Ovary (tissue), 9 donors: ENCODE data around the gene SMAD5. TPM values are rescaled to one million over a fixed set of nuclear protein-coding genes. Genes with fewer than 3 reads are reported as not detected.

ENCODE experiments used
- DNase-seq, 5 donors: peaks; one replicate each; pipeline ENCODE4 v3.0.0-alpha.2; 2019 to 2020
- H3K27ac ChIP-seq, 2 donors: fragments of 200-600 bp; one replicate each; pipeline versions ENCODE4 v1.5.1 to v1.8.0; 2019 to 2022
- H3K27me3 ChIP-seq: fragments of 200-600 bp; one replicate; pipeline ENCODE4 v1.8.0; 2022
- H3K36me3 ChIP-seq: fragments of 200-600 bp; sonication (generic); one replicate; pipeline ENCODE4 v1.5.1; 2019
- H3K4me1 ChIP-seq: one replicate; pipeline ENCODE4 v1.8.1; 2013; ENCODE audit warnings: mild to moderate bottlenecking, moderate library complexity; ENCODE audit not compliant: insufficient read depth
- H3K4me3 ChIP-seq: fragments of 200-600 bp; sonication (generic); one replicate; pipeline ENCODE4 v1.5.1; 2017
- H3K9me3 ChIP-seq, 2 donors: fragments of 200-600 bp in 1 of 2; sonication (generic) in 1 of 2; one replicate each; pipeline versions ENCODE4 v1.5.1 to v1.8.1; 2013 to 2019; ENCODE audit warnings: mild to moderate bottlenecking in 1 of 2, moderate library complexity in 1 of 2
- EP300 ChIP-seq: sonication (generic); formaldehyde crosslinking; IDR thresholded peaks from one replicate; pipeline ENCODE4 v1.6.1; 2017; ENCODE audit warnings: antibody characterized with exemption
- POLR2A ChIP-seq: fragments of 450-650 bp; IDR thresholded peaks from one replicate; pipeline ENCODE4 v1.6.1; 2017; ENCODE audit warnings: antibody characterized with exemption, mild to moderate bottlenecking, moderate library complexity
- WGBS, 3 donors: extraction: QIAGEN DNeasy Blood & Tissue Kit in 1 of 3; methylation state at CpG; one replicate each; pipeline versions ENCODE4 v1.1.5 to v1.1.7; 2013 to 2017; 5-methylcytosine and 5-hydroxymethylcytosine counted together
- intact Hi-C, 4 donors: fragments of 100-400 bp; cut with DNase I; formaldehyde crosslinking; loops; one replicate each; pipeline versions ENCODE4 v1.11.0 to v1.15.1; 2022 to 2023
- polyA plus RNA-seq, 2 donors: library from polyadenylated mRNA; stranded (reverse); fragments of 200-250 nt in 1 of 2; fragments of 350-450 nt in 1 of 2; fragmentation: Illumina TruSeq in 1 of 2; extraction: RNeasy Lipid Tissue Mini Kit (QIAGEN cat#74804) in 1 of 2; gene quantifications; one replicate each; pipeline ENCODE4 v1.2.3, GENCODE V29; 2013 to 2014
- total RNA-seq, 7 donors: library from RNA; depleted of rRNA in 2 of 7; stranded (reverse); fragments of >200 nt in 2 of 7; fragmentation: NEBNext Ultra II Directional in 3 of 7; extraction: Animal tissue kit (Norgen Biotek cat#: 25700) in 3 of 7; gene quantifications; one replicate each; pipeline versions ENCODE4 v1.1.0 to v1.2.4, GENCODE V29; 2016 to 2023
- TF ChIP-seq, protein P1 (sequence below), 3 donors: fragments of 450-650 bp in 2 of 3; fragments of 200-600 bp in 1 of 3; IDR thresholded peaks; one replicate each; pipeline versions ENCODE4 v1.5.1 to v1.8.0; 2016 to 2022; ENCODE audit warnings: antibody characterized with exemption in 3 of 3, mild to moderate bottlenecking in 1 of 3
- donor health status: DM: no; HTN: no; CAD: no; lungs with moderate emphysema.
- donor health status: DM: no; HTN: no; CAD: no.
- donor health status: Bipolar disorder and iron deficiency.
- donor health status: DM: yes; HTN: yes; CAD: no.
- donor health status: DM: no; HTN: no; CAD: no.
- donor health status: DM: yes; HTN: yes; CAD: no.

SMAD5 gene
- total and polyA plus RNA-seq, 9 donors: 20.3 to 130 (median 108) TPM

DNA sequence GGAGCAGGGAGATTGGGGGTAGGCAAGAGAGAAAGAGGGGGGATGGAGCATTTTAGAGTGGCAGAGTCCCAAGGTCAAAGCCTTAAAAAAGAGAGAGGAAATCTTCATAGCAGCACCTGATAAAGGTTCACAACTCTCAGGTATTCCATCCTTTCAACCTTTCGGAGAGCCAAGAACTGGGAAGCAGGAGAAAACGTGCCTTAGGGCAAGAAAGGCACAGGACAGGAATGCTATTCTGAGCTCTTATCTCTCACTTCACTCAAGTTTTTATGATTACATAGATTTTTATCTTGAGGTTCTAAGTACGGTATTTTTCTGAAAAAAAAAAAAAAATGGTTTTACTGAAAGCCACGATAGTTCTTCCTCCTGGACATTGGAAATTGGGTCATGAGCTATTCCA is 34.5 kb upstream of the SMAD5 start:
- Histone ChIP-seq H3K4me3 (no peak overlapping the region), H3K9me3 (no peaks in the 10 kb centered on the region), H3K27ac (no peak overlapping the region), H3K4me1 (no peaks in the 10 kb centered on the region), H3K27me3 (no peaks in the 10 kb centered on the region), H3K36me3 (no peaks in the 10 kb centered on the region)
- no peak for TF ChIP-seq POLR2A
- TF ChIP-seq, protein P1, sequence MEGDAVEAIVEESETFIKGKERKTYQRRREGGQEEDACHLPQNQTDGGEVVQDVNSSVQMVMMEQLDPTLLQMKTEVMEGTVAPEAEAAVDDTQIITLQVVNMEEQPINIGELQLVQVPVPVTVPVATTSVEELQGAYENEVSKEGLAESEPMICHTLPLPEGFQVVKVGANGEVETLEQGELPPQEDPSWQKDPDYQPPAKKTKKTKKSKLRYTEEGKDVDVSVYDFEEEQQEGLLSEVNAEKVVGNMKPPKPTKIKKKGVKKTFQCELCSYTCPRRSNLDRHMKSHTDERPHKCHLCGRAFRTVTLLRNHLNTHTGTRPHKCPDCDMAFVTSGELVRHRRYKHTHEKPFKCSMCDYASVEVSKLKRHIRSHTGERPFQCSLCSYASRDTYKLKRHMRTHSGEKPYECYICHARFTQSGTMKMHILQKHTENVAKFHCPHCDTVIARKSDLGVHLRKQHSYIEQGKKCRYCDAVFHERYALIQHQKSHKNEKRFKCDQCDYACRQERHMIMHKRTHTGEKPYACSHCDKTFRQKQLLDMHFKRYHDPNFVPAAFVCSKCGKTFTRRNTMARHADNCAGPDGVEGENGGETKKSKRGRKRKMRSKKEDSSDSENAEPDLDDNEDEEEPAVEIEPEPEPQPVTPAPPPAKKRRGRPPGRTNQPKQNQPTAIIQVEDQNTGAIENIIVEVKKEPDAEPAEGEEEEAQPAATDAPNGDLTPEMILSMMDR (IDR thresholded peaks at IDR 0.05): no peak
- TF ChIP-seq EP300: no peak
- intact Hi-C loops: no loop called here
- WGBS, 3 donors: 73 to 78% (median 73%) methylated on average over 4 of the region's 4 CpGs
- no peak for DNase-seq

DNA sequence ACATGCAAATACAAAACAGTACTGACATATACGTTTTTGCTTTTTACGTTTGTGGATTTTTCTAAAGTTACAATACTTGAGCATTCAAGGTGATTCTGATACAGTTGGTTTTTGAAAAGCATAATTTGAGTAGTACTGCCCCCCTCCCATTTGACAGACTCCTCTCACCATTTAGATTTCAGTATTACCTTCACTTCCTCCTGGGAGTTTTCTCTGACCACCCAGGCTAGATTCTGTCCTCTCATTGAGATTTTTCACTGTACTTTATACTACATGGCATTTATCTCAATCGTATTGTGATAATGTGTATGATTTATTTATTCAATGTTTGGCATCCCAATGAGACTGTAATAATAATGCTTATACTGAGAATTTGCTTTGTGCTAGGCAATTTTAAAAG is 32.8 kb upstream of the SMAD5 start:
- H3K4me1 ChIP-seq: peaks cover 9% of the 10 kb centered on the region
- H3K9me3 ChIP-seq: no peaks in the 10 kb centered on the region
- H3K4me3 ChIP-seq: no peak overlapping the region
- no peak for DNase-seq
- 71 to 78% (median 77%) methylated on average over 3 of the region's 3 CpGs for WGBS, 3 donors
- H3K36me3 ChIP-seq: no peaks in the 10 kb centered on the region
- no peak for TF ChIP-seq EP300
- H3K27me3 ChIP-seq: no peaks in the 10 kb centered on the region
- intact Hi-C loops: no loop called here
- H3K27ac ChIP-seq: no peak overlapping the region

DNA sequence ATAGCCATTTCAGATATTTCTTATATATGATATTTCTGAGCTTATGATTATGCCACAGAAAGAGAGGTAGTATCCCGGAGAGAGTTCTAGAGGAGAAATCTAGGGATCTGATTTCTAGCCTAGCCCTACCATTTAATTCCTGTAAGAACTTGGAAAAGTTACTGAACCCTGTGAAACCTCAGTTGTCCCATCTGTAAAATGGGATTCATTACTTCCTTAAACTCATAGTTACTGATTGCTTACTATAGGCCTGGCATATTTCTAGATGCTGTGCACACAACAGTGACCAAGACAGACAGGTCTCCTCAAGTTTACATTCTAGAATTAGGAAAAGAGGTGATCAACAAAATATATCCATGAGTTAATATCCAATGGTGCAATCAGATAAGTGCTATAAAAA is 30.8 kb upstream of the SMAD5 start:
- DNase-seq: no peak
- H3K27ac ChIP-seq: no peak overlapping the region
- no peaks in the 10 kb centered on the region for H3K27me3 ChIP-seq
- H3K36me3 ChIP-seq: no peaks in the 10 kb centered on the region
- intact Hi-C loops: no loop called here
- H3K4me1 ChIP-seq: peaks cover 9% of the 10 kb centered on the region
- WGBS, 3 donors: 97 to 100% (median 100%) methylated on average over 1 of the region's 1 CpG
- TF ChIP-seq EP300 (no peak), POLR2A (no peak)
- TF ChIP-seq, protein P1 (IDR thresholded peaks at IDR 0.05): no peak
- H3K4me3 ChIP-seq: no peak overlapping the region
- H3K9me3 ChIP-seq: no peaks in the 10 kb centered on the region

DNA sequence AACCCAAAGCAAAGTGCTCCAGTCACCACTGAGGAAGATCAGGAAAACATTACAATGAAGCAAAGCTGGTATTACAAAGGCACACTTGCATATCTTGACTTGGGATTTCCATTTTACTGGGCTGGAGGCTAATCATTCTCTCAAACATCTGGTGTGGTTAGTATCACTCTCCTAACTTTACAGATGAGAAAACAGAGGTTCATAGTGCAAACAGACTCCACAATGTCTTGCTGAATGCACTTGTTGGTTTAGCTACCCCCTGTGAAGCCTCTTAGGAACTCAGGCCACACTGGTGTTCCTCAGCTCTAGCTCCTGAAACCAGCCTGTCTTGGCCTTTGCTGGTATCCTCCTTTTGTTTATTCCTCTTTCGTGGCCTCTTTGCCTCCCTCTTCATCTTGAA is 29.5 kb upstream of the SMAD5 start:
- H3K4me3 ChIP-seq: no peak overlapping the region
- TF ChIP-seq EP300: no peak
- TF ChIP-seq, protein P1 (IDR thresholded peaks at IDR 0.05): no peak
- no peak for TF ChIP-seq POLR2A
- no peaks in the 10 kb centered on the region for H3K36me3 ChIP-seq
- H3K4me1 ChIP-seq: peaks cover 9% of the 10 kb centered on the region
- DNase-seq: no peak
- intact Hi-C loops: no loop called here
- no peaks in the 10 kb centered on the region for H3K27me3 ChIP-seq
- WGBS, 3 donors: 96 to 98% (median 97%) methylated on average over 1 of the region's 1 CpG
- H3K9me3 ChIP-seq: no peaks in the 10 kb centered on the region
- H3K27ac ChIP-seq: no peak overlapping the region

DNA sequence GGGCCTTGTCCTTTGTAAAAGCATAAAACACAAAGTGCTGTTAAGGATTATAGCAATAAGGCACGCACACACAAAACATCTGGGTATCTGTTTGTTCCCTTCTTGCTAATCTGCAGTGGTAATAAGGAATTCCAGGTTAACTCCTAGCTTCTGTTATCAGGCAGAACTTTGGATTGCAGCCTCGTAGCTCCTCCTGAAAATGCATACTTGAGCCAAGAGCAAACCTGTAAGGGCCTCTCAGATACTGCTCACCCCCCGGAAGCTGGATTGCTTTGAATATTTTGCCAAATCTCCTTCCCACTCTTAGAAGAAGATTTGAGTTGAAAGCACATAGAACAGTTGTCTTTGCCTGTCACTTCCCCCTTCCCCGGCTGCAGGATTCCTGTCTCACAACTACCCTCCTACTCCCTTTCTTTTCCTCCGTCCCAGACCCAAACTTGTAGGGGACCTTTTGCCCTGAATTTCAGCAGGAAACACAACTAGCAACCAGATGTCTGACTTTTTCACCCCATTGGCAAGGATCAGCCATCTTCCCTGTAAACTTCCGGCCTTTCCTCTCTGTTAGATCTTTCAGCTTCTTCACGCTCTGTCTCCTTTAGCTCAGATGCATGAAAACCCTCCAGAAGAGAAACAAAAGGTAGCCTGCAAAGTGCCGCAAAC is 28.2 kb upstream of the SMAD5 start:
- whole genome bisulfite sequencing, 3 donors: 11 to 24% (median 13%) methylated on average over 8 of the region's 8 CpGs
- H3K27me3 ChIP-seq: no peaks in the 10 kb centered on the region
- TF ChIP-seq, protein P1 (IDR thresholded peaks at IDR 0.05): no peak
- TF ChIP-seq EP300 (no peak), POLR2A (no peak)
- H3K4me3 ChIP-seq: no peak overlapping the region
- peak overlapping the region in 1 of 2 donors; percentile 48 for H3K27ac ChIP-seq
- no peaks in the 10 kb centered on the region for H3K36me3 ChIP-seq
- H3K9me3 ChIP-seq: no peaks in the 10 kb centered on the region
- peak in 2 of 5 donors; percentile 19 to 38 for DNase-seq
- intact Hi-C loops: no loop called here
- H3K4me1 ChIP-seq: peaks cover 9% of the 10 kb centered on the region
